OCI-LY3 (cell line): ENCODE results near the gene SPOUT1.

Source experiments
- CTCF ChIP-seq: fragments of 200-600, 300-600 bp; sonication (generic); IDR thresholded peaks from 2 replicates; pipeline ENCODE4 v1.5.1; 2014; ENCODE audit warnings: antibody characterized with exemption, low read length, low read depth
- EZH2phosphoT487 ChIP-seq: fragments of 200-600 bp; shearing (Covaris generic); IDR thresholded peaks from 2 replicates; pipeline ENCODE4 v1.6.1; 2018; ENCODE audit warnings: antibody characterized with exemption, mixed run types, low read depth

GRCh38 chr9:128781187-128782070 lies 48.2 kb downstream of the SPOUT1 start:
- TF ChIP-seq CTCF (no peak), EZH2phosphoT487 (no peak)
